HG02852 (cell line): ENCODE results near the gene RELL1.
"Not testable (repeated sequence)": the region's sequence is repeated elsewhere in the genome, so short reads cannot be mapped to it uniquely, and the experiment has no call there.

Experiments used
- ATAC-seq: cut with Tn5 transposase; IDR thresholded peaks from one replicate; pipeline ENCODE4 v1.9.1; 2021; ENCODE audit warnings: mild to moderate bottlenecking, moderate library complexity; ENCODE audit not compliant: unreplicated experiment

Gene RELL1

GRCh38 chr4:37693450-37694190 is 7.4 kb upstream of the RELL1 start:
- ATAC-seq: no peak

DNA sequence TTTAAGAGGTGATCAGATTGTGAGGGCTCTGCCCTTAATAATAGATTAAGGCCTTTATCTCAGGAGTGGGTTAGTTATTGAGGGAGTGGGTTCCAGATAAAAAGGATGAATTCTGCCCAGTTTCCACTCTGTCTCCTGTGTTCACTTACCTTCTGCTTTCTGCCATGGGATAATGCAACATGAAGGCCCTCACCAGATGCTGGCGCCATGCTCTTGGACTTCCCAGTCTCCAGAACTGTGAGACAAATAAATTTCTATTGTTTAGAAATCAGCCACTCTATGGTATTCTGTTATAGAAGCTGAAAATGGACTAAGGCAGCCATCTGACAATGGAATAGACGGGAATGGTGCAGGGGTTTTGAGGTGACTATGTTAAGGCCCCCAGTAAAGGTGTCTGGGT is 6.9 kb upstream of the RELL1 start:
- ATAC-seq: no peak

GRCh38 chr4:37690976-37691375 is 4.8 kb upstream of the RELL1 start:
- no peak for ATAC-seq

GRCh38 chr4:37689353-37690095 is 3.3 kb upstream of the RELL1 start:
- no peak for ATAC-seq

- ATAC-seq: no peak
These were observed 1.5 kb upstream of the RELL1 start for GRCh38 chr4:37687681-37688080.

DNA sequence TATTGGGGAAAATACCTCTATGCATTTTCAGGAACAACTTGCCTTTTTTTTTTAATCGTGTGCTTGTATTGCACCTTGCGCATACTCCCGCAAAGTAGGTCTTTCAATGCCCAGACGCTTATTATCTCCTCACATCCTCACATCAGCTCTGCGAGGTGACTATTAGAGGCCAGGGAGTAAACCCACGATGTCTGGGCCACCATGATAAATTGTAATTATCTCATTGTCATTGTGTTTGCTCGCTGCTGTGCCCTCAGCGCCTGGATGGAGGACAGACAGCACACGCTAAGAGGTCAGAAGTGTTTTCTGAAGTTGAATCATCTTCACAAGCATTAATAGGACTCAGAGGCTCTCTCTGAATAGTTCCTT is 1.0 kb upstream of the RELL1 start:
- no peak for ATAC-seq

DNA sequence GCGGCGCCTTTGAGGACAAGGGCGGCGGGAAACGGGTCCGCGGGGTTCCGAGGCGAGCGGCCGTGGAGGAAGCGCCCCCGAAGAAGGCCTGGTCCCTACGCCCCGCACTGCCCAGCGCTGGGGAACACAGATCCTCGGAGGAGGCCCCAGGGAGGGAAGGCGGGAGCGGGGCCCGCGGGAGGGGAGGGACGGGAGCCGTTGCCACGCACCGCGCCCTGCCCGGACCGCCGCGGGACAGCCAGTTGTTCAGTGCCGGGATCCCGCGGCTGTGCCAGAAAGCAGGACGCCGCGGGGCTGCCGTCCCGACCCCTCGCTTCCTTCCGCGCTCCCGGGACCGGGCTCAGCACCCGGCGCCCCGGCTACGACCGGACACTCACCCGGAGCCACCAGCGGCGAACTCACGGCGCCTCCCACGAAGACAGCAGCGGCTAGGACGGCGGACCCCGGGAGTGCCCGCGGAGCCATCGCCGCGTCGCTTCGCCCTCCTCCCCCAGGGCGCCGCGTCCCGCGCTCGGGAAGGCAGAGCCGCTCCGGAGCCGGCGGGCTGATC is 278 bp downstream of the RELL1 start:
- peak; percentile 15 for ATAC-seq

GRCh38 chr4:37685161-37685822 is 884 bp downstream of the RELL1 start:
- ATAC-seq: no peak

- no peak for ATAC-seq
These were observed 2.0 kb downstream of the RELL1 start for GRCh38 chr4:37684154-37684553.

GRCh38 chr4:37682701-37683401 is 3.3 kb downstream of the RELL1 start:
- ATAC-seq: peak; percentile 14

DNA sequence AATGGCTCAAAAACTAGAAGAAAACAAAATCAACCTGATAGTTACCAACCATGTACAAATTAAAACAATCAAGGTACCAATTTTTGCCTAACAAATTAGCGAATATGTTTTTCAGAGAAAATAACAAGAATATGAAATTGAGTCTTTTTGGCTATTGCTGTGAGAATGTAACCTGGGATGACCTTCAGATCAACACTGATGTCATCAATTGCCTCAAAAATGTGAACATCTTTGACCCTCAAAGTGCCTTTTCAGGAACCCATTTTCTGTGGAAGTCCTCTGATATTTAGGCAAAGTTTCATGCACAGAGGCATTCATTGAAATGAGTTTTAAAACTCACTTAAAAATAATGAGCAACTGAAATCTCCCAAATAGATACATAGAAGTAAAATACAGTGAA is 6.1 kb downstream of the RELL1 start:
- no peak for ATAC-seq

GRCh38 chr4:37679301-37679700 is 6.9 kb downstream of the RELL1 start:
- ATAC-seq: no peak

GRCh38 chr4:37678624-37679023 is 7.6 kb downstream of the RELL1 start:
- no peak for ATAC-seq

DNA sequence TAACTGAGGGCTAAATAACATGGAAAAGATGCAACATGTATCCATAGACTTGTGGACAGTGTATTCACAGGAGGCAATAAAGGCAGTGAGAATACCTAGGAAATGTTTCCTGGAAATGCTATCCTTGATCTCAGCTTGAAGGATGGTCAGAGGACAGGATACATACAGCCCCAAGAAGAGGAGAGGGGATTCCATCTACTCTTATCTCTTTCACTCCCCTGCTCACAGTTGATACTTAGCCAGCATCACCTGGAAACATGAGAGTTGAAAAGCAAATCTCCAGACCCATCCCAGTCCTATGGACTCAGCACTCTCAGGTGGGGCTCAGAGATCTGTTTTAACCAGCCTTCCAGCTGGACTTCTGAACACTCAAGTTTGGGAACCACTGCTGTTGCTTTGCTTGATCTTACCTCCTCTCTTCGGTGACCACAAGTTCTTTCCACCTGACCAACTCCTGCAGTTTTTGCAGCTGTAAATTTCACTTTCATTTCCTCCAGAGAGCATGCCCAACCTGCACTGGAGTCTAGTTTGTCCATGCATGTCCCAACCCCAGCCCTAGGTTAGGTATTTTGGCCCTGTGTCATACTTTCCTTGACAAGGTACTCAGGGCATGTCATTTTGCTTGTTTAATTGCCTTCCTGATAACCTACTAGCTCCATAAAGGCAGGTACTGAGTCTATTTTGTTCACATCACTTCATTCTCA is 10.4 kb downstream of the RELL1 start:
- ATAC-seq: peak; percentile 96

DNA sequence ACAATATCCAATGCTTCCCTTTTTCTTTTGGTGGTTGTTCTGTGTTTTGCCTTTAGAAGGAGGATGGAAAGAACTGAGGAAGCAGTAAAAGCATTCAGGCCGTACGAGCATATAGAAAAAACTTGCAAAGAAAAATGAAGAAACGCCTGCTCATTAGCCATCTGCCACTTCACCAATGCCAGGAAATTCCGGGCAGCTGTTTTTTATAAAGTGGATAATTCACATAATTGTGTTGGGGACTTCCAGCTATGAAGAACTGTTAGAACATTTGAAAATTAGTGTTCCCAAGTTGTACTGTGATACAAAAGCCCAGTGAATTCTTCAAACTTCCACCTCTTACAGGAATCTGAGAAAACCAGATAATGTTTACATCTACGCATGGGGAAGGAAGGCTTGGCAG is 11.7 kb downstream of the RELL1 start:
- ATAC-seq: no peak

GRCh38 chr4:37673538-37674192 is 12.5 kb downstream of the RELL1 start:
- no peak for ATAC-seq

- ATAC-seq: no peak
These were observed 15.1 kb downstream of the RELL1 start for GRCh38 chr4:37671072-37671471.

DNA sequence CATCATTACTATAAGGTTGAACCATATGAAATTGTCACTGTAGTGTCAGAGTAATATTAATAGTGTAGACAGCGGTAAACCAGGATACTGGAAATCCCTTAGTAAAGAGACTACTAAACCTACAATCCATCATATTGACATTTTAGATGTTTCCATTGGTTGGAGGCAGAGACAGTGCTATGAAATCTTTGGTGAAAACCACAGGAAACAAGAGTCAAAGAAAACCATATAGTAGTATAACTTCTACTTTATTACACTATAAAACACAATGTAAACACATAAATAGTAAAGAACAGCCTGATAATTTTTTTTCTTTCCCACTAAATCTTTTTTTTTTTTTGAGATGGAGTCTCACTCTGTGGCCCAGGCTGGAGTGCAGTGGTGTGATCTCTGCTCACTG is 15.9 kb downstream of the RELL1 start:
- no peak for ATAC-seq

DNA sequence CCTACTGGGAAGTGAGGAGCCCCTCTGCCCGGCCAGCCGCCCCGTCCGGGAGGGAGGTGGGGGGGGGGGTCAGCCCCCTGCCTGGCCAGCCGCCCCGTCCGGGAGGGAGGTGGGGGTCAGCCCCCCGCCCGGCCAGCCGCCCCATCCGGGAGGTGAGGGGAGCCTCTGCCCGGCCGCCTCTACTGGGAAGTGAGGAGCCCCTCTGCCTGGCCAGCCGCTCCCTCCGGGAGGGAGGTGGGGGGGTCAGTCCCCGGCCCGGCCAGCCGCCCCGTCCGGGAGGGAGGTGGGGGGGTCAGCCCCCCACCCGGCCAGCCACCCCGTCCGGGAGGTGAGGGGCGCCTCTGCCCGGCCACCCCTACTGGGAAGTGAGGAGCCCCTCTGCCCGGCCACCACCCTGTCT is 17.1 kb downstream of the RELL1 start:
- not testable (repeated sequence) for ATAC-seq
